Skin of body (tissue), 2 donors: ENCODE data around the gene CEND1. TPM values are rescaled to one million over a fixed set of nuclear protein-coding genes. Genes with fewer than 3 reads are reported as not detected.

Source experiments
- small RNA-seq: library from RNA; depleted of rRNA; stranded (forward); fragments of <200 nt; gene quantifications from one replicate; pipeline ENCODE3, GENCODE V24; 2014; ENCODE audit warnings: low replicate concordance
- total RNA-seq: library from RNA; depleted of rRNA; stranded (reverse); fragments of >200 nt; gene quantifications from one replicate; pipeline ENCODE4 v1.2.3, GENCODE V29; 2014

CEND1 gene
- total RNA-seq, 1 donor from 2014 or later = not detected

Small RNAs within 50 kb of the gene (small RNA-seq; reads per million reads assigned to genes)
- gene SNORA52 = not detected

Other genes with a start within 250 kb of the CEND1 start
- gene LMNTD2, start 229.4 kb downstream of the CEND1 start, total RNA-seq = 0.69 TPM
- 7.7 TPM for gene RASSF7, start 229.1 kb downstream of the CEND1 start, total RNA-seq
- 18.8 TPM for gene PHRF1, start 213.6 kb downstream of the CEND1 start, total RNA-seq
- gene IRF7, start 174.1 kb downstream of the CEND1 start, total RNA-seq = 6.6 TPM
- not detected for gene CDHR5, start 165.1 kb downstream of the CEND1 start, total RNA-seq
- gene SCT, start 162.9 kb downstream of the CEND1 start, total RNA-seq = 2.6 TPM
- gene DRD4, start 152.8 kb downstream of the CEND1 start, total RNA-seq = not detected
- 15.7 TPM for gene DEAF1, start 94.9 kb downstream of the CEND1 start, total RNA-seq
- gene TMEM80, start 94.3 kb downstream of the CEND1 start, total RNA-seq = 7.8 TPM
- 35.6 TPM for gene EPS8L2, start 83.9 kb downstream of the CEND1 start, total RNA-seq
- gene TALDO1, start 42.6 kb downstream of the CEND1 start, total RNA-seq = 134 TPM
- gene GATD1, start 12.6 kb downstream of the CEND1 start, total RNA-seq = 15.3 TPM
- 11.6 TPM for gene SLC25A22, start 8.2 kb upstream of the CEND1 start, total RNA-seq
- 4.6 TPM for gene PIDD1, start 15.1 kb upstream of the CEND1 start, total RNA-seq
- 391 TPM for gene RPLP2, start 19.9 kb upstream of the CEND1 start, total RNA-seq
- 60.0 TPM for gene PNPLA2, start 28.8 kb upstream of the CEND1 start, total RNA-seq
- gene CRACR2B, start 37.8 kb upstream of the CEND1 start, total RNA-seq = 5.6 TPM
- 70.8 TPM for gene CD151, start 42.9 kb upstream of the CEND1 start, total RNA-seq
- 64.4 TPM for gene POLR2L, start 52.4 kb upstream of the CEND1 start, total RNA-seq
- gene TSPAN4, start 52.8 kb upstream of the CEND1 start, total RNA-seq = 35.8 TPM
- gene CHID1, start 120.7 kb upstream of the CEND1 start, total RNA-seq = 29.3 TPM
- gene AP2A2, start 135.8 kb upstream of the CEND1 start, total RNA-seq = 29.1 TPM
- under 0.01 TPM for gene MUC6, start 246.6 kb upstream of the CEND1 start, total RNA-seq